ENCODE measurements around the gene SLC20A1.
A peak's percentile ranks its signal among the peaks of the same experiment; 100 is the strongest.
"Not testable (repeated sequence)": the region's sequence is repeated elsewhere in the genome, so short reads cannot be mapped to it uniquely, and the experiment has no call there.

SLC20A1 gene, protein sequence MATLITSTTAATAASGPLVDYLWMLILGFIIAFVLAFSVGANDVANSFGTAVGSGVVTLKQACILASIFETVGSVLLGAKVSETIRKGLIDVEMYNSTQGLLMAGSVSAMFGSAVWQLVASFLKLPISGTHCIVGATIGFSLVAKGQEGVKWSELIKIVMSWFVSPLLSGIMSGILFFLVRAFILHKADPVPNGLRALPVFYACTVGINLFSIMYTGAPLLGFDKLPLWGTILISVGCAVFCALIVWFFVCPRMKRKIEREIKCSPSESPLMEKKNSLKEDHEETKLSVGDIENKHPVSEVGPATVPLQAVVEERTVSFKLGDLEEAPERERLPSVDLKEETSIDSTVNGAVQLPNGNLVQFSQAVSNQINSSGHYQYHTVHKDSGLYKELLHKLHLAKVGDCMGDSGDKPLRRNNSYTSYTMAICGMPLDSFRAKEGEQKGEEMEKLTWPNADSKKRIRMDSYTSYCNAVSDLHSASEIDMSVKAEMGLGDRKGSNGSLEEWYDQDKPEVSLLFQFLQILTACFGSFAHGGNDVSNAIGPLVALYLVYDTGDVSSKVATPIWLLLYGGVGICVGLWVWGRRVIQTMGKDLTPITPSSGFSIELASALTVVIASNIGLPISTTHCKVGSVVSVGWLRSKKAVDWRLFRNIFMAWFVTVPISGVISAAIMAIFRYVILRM

GRCh38 chr2:112645310-112646101 lies at the start of gene SLC20A1:
Gene SLC20A1 (plus strand): TSS chr2:112645939. CDS start chr2:112646829, 890 bp downstream.
- peak; percentile 98 to 99 for DNase-seq

- no peak for DNase-seq
Measured at GRCh38 chr2:112597537-112598322, 48.0 kb upstream of the SLC20A1 start.

DNA sequence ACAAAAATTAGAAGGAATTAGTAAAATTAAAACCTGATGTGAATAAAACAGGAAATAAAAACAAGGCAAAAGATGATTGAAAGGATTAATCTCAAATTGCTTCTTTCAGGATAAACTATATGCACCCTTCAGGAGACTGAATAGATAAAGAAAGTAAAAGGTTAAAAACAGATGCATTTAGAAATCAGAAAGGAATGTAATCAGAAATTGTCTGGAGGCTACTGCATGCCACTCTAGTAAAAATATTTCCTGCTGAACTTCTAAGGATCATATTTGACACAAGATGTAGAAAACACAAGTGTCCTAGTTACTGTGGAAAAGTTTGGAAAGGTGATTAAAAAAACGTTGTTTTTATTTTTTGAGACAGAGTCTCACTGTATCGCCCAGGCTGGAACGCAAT lies 45.1 kb upstream of the SLC20A1 start:
- DNase-seq: no peak

- DNase-seq: no peak
Measured at GRCh38 chr2:112601754-112602153, 44.0 kb upstream of the SLC20A1 start.

DNA sequence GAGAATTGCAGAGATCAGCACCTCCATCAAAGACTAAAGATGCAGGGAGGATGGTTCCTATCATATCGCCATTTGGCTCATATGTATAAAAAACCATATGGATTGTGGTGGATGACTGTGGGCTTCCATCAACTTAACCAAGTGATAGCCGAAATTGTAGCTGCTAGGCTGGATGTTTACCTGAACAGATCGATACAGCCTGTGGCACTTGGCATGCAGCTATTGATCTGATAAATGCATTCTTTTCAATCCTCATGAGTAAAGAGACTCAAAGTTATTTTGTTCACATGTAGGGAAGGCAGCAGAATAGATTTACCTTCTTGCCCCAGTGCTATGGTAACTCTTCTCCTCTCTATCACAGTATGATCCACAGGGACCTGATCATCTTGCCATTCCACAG lies 42.8 kb upstream of the SLC20A1 start:
- no peak for DNase-seq

DNA sequence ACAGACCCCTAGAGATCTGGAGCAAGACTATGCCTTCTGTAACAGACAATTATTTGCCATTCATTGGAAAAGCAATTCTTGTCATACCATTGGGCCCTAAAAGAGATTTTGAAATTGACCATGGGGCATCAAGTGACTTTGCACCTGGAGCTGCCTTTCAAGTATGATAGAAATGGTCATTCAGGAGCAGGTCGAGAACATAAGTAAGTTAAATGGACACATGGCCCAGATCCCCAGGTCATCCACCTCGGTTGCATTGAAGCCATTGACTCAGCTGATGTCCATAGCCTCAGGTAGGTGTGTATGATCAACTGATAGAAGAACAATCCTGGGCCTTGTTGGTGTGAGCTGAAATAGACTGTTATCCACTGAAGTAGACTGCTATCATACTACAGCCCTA lies 42.0 kb upstream of the SLC20A1 start:
- DNase-seq: no peak

DNA sequence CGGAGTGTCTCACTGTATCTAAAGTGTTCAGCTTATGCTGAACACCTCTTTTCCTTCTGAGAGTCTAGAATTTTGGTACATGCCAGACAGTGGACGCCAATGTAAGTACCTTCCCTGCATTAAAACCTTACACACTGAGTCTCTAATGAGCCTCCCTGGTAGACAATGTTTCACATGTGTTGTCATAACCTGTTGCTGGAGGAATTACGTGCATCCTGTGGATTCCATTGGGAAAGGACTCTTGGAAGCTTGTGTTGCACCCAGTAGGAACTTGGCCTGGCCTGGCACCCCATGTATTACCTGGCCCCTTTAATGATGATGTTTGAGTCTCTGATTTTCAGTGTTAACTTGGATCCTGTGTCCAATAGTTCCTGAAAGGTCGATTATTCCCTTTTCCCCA lies 40.8 kb upstream of the SLC20A1 start:
- no peak for DNase-seq

DNA sequence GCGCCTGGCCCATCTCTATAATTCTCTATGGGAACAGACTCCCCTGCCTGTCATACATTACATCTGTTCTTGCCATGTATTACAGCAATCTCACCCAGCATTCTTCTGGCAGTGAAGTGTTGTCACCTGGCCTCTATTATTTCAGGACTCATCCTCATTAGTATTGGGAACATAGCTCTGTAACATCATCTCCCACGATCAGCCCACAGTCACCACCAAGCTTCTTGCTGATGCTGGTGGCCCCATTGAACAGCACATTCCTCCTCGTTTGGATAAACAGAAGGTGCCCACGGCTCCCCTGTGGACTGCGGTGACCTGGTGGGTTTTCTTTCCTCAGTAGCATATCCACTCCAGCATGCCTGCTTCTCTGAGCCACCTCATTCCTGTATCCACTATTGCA lies 39.8 kb upstream of the SLC20A1 start:
- no peak for DNase-seq

DNA sequence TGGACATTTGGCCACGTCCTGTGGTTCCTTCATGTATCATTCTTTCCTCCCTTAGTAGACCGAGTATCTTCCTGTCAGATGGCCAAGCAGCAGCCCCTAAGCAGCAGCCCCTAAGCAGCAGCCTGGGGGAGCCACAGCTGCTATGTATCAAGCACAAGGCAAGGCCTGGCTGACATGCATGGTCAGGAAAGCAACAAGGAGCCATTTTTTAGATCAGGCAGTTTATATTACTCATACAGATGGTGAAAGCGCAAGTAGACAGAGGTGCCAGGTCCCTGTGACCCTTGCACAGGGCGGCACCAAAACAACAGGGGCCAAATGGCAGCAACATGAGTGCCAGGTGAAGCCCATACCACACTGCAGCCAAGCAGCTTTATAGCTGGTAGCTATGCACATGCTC lies 39.2 kb upstream of the SLC20A1 start:
- DNase-seq: no peak

DNA sequence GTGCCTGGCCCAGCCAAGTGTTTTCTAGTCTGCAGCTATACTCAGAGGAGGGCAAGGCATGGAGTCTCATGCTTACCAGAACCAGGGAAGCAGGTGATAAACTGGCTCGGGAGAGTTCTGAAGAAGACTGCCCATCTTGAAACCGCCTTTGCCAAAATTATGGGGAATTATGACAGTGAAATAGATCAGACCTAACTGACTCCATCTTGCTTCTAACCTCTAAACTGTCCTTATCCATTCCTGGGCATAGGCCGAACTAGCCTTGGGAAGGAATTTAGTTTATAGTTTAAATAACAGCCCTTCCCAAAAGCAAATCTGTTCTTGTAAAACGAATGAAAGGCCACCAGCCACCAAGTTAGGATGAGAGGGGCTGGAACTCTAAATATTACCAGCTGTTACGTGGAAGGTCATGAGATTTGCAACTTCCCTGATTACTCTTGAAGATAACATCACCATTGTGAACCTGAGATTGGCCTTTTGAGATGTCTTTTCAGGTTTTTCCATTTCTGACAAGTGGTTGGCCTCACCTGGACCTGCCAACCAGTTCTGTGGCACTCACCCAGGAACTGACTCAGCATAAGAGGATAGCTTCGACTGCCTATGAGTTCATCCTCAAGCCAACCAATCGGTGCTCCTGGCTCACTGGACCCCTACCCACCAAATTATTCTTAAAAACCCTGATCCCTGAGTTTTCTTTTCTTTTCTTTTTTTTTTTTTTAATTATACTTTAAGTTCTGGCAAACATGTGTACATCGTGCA lies 37.9 kb upstream of the SLC20A1 start:
- no peak for DNase-seq

DNA sequence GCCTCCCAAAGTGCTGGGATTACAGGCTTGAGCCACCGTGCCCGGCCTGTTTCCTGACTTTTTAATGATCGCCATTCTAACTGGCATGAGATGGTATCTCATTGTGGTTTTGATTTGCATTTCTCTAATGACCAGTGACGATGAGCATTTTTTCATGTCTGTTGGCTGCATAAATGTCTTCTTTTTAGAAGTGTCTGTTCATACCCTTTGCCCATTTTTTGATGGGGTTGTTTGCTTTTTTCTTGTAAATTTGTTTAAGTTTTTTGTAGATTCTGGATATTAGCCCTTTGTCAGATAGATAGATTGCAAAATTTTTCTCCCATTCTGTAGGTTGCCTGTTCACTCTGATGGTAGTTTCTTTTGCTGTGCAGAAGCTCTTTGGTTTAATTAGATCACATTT lies 36.4 kb upstream of the SLC20A1 start:
- DNase-seq: not testable (repeated sequence)

GRCh38 chr2:112612283-112612682 lies 33.5 kb upstream of the SLC20A1 start:
- not testable (repeated sequence) for DNase-seq

DNA sequence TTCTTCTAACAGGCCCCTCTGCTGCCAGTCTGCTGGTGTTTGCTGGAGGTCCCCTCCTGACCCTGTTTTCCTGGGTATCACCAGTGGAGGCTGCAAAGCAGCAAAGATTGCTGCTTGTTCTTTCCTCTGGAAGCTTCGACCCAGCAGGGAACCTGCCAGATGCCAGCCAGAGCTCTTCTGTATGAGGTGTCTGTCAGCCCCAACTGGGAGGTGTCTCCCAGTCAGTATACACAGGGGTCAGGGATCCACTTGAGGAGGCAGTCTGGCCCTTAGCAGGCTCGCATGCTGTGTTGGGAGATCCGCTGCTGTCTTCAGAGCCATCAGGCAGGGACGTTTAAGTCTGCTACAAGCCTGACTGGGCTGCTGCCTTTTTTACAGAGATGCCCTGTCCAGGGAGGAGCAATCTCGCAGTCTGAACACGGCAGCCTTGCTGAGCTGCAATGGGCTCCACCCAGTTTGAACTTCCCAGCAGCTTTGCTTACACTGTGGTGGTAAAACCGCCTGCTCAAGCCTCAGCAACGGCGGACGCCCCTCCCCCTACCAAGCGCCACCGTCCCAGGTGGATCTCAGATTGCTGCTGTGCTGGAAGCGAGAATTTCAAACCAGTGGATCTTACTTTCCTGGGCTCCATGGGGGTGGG lies 31.4 kb upstream of the SLC20A1 start:
- no peak for DNase-seq

DNA sequence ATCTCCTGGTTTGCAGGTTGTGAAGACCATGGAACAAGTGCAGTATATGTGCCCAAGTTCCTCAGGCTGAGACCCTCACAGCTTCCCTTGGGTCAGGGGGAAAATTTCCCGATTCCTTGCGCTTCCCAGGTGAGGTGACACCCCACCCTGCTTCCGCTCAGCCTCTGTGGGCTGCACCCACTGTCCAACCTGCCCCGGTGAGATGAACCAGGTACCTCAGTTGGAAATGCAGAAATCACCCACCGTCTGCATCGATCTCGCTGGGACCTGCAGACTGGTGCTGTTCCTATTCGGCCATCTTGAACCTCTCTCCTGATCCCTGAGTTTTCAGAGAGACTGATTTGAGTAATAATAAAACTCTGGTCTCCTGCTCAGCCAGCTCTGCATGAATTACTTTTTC lies 30.7 kb upstream of the SLC20A1 start:
- no peak for DNase-seq

- DNase-seq: not testable (repeated sequence)
Measured at GRCh38 chr2:112615798-112616197, 29.9 kb upstream of the SLC20A1 start.

DNA sequence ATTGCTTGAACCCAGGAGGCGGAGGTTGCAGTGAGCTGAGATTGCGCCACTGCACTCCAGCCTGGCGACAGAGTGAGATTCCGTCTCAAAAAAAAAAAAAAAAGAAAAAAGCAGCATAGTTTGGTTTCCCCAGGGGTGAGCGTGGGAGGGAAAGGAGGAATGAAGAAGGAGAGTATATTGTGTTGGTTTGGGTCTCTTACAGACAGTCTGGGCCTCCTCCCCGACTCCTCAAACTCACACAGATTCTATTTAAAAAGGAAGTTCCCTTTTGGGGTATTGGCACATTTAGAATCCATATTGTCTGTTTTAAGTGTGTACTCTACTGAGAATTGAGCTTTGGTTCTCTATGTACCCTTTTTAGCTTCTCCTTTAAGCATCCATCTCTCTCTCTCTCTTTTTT lies 27.4 kb upstream of the SLC20A1 start:
- DNase-seq: no peak

GRCh38 chr2:112621790-112622527 lies 23.8 kb upstream of the SLC20A1 start:
- no peak for DNase-seq

DNA sequence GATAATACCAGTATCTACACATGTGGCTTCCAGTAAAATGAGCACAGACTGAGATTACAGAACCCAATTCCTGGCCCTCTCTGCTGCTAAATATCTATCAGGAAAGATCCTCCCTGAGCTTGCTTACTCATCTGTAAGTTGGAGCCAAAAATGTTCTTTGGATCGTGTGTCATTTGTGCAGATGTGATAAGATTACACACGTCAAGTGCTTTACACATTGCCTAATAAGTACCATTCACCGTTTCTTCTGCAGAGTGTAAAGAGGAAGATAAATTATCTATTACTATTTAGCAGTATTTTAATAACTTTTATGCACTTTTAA lies 23.2 kb upstream of the SLC20A1 start:
- DNase-seq: no peak

DNA sequence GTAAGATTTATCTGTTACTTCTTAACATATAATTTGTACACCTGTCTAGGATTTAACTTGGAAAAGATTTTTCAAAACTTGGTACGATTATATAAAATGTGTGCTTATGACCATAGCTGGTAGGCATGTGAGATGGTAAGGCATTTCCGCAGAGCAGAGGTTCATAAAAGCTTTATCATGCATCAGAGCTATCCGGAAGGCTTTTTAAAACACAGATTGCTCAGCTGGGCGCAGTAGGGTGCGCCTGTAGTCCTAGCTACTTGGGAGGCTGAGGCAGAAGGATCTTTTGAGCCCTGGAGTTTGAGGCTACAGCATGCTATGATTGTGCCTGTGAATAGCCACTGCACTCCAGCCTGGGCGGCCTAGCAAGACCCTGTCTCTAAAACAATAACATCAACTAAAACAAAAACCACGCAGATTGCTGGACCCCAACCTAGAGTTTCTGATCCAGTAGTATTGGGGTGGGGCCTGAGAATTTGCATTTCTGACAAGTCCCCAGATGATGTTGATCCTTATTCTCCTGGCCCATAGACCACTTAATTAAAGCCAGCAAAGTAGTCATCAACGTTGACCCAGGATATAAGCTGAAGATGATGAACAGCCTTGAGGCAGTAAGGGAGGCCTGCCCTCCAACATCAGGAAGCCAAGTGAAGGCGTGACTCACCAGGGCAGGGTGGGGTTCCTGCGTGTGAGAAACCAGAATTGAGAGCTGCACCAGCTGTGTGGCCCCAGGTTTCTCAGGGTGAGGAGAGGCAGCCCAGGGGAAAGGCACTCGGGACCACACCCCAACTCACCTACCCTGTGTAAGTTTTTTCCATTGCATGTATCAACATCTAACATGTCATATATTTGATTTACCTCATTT lies 21.6 kb upstream of the SLC20A1 start:
- peak; percentile 46 to 57 for DNase-seq

All from stimulated activated CD4-positive, alpha-beta T cell treated with anti-CD3 and anti-CD28 coated beads, Interleukin-2, amount 100 ng/mL, for 48 hours (primary cell).